ENCODE results near the gene SLC25A45. TPM values are rescaled to one million over a fixed set of nuclear protein-coding genes. Genes with fewer than 3 reads are reported as not detected.
"Not testable (repeated sequence)": the region's sequence is repeated elsewhere in the genome, so short reads cannot be mapped to it uniquely, and the experiment has no call there.

The SLC25A45 gene
- total RNA-seq, 1 donor from 2014 or later: 14.5 TPM

GRCh38 chr11:65421794-65422632, 39.6 kb upstream of the SLC25A45 start:
- DNase-seq (ENCODE audit: low spot score) (peak; percentile 99), ATAC-seq (peak; percentile 36)

- DNase-seq (ENCODE audit: low spot score): peak; percentile 97
- peak; percentile 13 for ATAC-seq
Measured at GRCh38 chr11:65420979-65421793, 38.7 kb upstream of the SLC25A45 start.

- DNase-seq (ENCODE audit: low spot score) (peak; percentile 45), ATAC-seq (no peak)
Measured at GRCh38 chr11:65420506-65420905, 38.1 kb upstream of the SLC25A45 start.

GRCh38 chr11:65419772-65420481, 37.5 kb upstream of the SLC25A45 start:
- ATAC-seq: peak; percentile 25
- DNase-seq (ENCODE audit: low spot score): peak; percentile 94

- DNase-seq (ENCODE audit: low spot score) (peak; percentile 66), ATAC-seq (no peak)
Measured at GRCh38 chr11:65419460-65419771, 37.0 kb upstream of the SLC25A45 start.

- peak; percentile 98 for DNase-seq (ENCODE audit: low spot score)
- peak; percentile 31 for ATAC-seq
Measured at GRCh38 chr11:65418681-65419459, 36.4 kb upstream of the SLC25A45 start.

GRCh38 chr11:65418431-65418680, 35.9 kb upstream of the SLC25A45 start:
- DNase-seq (ENCODE audit: low spot score) (no peak), ATAC-seq (peak; percentile 3)

GRCh38 chr11:65417702-65418430, 35.4 kb upstream of the SLC25A45 start:
- ATAC-seq (no peak), DNase-seq (ENCODE audit: low spot score) (peak; percentile 68)

- peak; percentile 72 for DNase-seq (ENCODE audit: low spot score)
- ATAC-seq: no peak
Measured at GRCh38 chr11:65416841-65417701, 34.6 kb upstream of the SLC25A45 start.

GRCh38 chr11:65416341-65416824, 33.9 kb upstream of the SLC25A45 start:
- DNase-seq (ENCODE audit: low spot score) (peak; percentile 94), ATAC-seq (peak; percentile 56)

GRCh38 chr11:65415499-65416340, 33.3 kb upstream of the SLC25A45 start:
- peak; percentile 51 for DNase-seq (ENCODE audit: low spot score)
- no peak for ATAC-seq

GRCh38 chr11:65414776-65415498, 32.5 kb upstream of the SLC25A45 start:
- peak; percentile 43 for DNase-seq (ENCODE audit: low spot score)

GRCh38 chr11:65413077-65413664, 30.7 kb upstream of the SLC25A45 start:
- not testable (repeated sequence) for ATAC-seq; DNase-seq (ENCODE audit: low spot score)

More at GRCh38 chr11:65414776-65415498, 32.5 kb upstream of the SLC25A45 start:
- no peak for ATAC-seq

GRCh38 chr11:65412271-65413076, 30.0 kb upstream of the SLC25A45 start:
- DNase-seq (ENCODE audit: low spot score) (no peak), ATAC-seq (no peak)

GRCh38 chr11:65411681-65412070, 29.2 kb upstream of the SLC25A45 start:
- DNase-seq (ENCODE audit: low spot score) (no peak), ATAC-seq (no peak)
